Measurements from ENCODE around the gene MLNR. TPM values are rescaled to one million over a fixed set of nuclear protein-coding genes. Genes with fewer than 3 reads are reported as not detected.
A peak's percentile ranks its signal among the peaks of the same experiment; 100 is the strongest.

Gene MLNR
- total RNA-seq, 2 experiments from 2014 or later = not detected

DNA sequence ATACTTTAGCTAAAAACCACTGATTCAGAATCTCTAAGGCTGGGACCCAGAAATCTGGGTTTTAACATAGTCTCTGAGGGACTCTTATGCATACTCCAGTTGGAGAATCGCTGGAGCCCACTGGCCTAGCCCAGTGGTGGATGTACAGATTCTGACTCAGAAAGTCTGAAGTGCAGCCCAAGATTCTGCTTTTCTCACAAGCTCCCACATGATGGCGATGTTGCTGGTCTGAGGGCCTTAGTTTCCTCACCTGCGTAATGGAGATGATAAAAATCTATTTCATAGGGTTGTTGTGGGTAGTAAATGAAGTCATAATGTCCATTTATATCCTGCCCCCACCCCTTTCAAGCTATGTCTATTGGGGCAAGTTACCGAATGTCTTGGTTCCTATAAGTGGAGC, 19.9 kb downstream of the MLNR start:
- ChIA-PET CTCF (interaction anchor here (1.1 to 1.6 kb wide), 5 partner anchors 9 to 46 kb away, joined by 4 to 20 read pairs (median 6); no protein-coding TSS in a partner anchor), POLR2A (interaction anchor here (1.0 kb wide), 1 partner anchor 9 kb away, joined by 3 read pairs; no protein-coding TSS in a partner anchor)
- H3K9me3 Mint-ChIP-seq = no peaks in the 10 kb centered on the region
- ATAC-seq (ENCODE audit: poor library complexity) (peak; percentile 70), DNase-seq (peak in 8 of 14 experiments; percentile 21 to 74 (median 46))
- TF ChIP-seq, protein P1, sequence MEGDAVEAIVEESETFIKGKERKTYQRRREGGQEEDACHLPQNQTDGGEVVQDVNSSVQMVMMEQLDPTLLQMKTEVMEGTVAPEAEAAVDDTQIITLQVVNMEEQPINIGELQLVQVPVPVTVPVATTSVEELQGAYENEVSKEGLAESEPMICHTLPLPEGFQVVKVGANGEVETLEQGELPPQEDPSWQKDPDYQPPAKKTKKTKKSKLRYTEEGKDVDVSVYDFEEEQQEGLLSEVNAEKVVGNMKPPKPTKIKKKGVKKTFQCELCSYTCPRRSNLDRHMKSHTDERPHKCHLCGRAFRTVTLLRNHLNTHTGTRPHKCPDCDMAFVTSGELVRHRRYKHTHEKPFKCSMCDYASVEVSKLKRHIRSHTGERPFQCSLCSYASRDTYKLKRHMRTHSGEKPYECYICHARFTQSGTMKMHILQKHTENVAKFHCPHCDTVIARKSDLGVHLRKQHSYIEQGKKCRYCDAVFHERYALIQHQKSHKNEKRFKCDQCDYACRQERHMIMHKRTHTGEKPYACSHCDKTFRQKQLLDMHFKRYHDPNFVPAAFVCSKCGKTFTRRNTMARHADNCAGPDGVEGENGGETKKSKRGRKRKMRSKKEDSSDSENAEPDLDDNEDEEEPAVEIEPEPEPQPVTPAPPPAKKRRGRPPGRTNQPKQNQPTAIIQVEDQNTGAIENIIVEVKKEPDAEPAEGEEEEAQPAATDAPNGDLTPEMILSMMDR (IDR thresholded peaks at IDR 0.05) = peak; percentile 46
- H3K27ac Mint-ChIP-seq = no peak overlapping the region
- H3K4me3 ChIP-seq (ENCODE audit: low read length) = no peak overlapping the region
- no peaks in the 10 kb centered on the region for H3K4me1 ChIP-seq (ENCODE audit: insufficient read depth, low read length)
- no peak overlapping the region for H3K27ac ChIP-seq (ENCODE audit: low read depth in 1 of 2, low read length in 2 of 2)
- no peaks in the 10 kb centered on the region for H3K9me3 ChIP-seq (ENCODE audit: control insufficient read depth in 1 of 2, insufficient read depth in 1 of 2, low read length in 2 of 2)
- peaks cover 12% of the 10 kb centered on the region for H3K27me3 Mint-ChIP-seq
- intact Hi-C loops (cut with DNase I, micrococcal nuclease) = loop anchor here (1.0 to 5.0 kb wide), 3 partner anchors 41 to 367 kb away; no protein-coding TSS in a partner anchor
- no peaks in the 10 kb centered on the region for H3K4me1 Mint-ChIP-seq (ENCODE audit: low read depth)
- H3K4me3 Mint-ChIP-seq = no peak overlapping the region
- no peaks in the 10 kb centered on the region for H3K36me3 Mint-ChIP-seq (ENCODE audit: low read depth)
- H3K36me3 ChIP-seq (ENCODE audit: insufficient read depth, low read length) = no peaks in the 10 kb centered on the region
- peaks cover 0 to 7% of the 10 kb centered on the region in 2 experiments for H3K27me3 ChIP-seq (ENCODE audit: control insufficient read depth in 1 of 2, insufficient read depth in 2 of 2, low read length in 2 of 2)

DNA sequence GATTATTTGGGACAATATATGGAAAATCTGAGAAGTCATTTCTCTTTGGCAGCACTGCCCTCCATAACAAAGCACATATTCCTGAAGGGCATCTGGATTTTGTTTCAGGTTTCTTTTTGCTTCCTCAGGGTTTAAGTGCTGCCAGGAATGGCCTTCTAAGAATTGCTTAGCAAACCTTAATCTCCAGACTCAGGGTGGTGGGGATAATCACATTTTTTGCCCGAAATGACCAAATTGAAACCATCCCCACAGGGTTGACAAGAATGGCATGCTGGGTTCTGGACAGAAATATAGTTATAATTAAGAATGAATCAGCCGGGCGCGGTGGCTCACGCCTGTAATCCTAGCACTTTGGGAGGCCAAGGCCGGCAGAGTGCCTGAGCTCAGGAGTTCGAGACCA, 21.2 kb downstream of the MLNR start:
- Mint-ChIP-seq H3K27me3 (peaks cover 7% of the 10 kb centered on the region), H3K27ac (no peak overlapping the region), H3K9me3 (no peaks in the 10 kb centered on the region), H3K4me1 (ENCODE audit: low read depth) (no peaks in the 10 kb centered on the region), H3K36me3 (ENCODE audit: low read depth) (no peaks in the 10 kb centered on the region), H3K4me3 (no peak overlapping the region)
- Histone ChIP-seq H3K4me1 (ENCODE audit: insufficient read depth, low read length) (no peaks in the 10 kb centered on the region), H3K36me3 (ENCODE audit: insufficient read depth, low read length) (no peaks in the 10 kb centered on the region), H3K27ac (ENCODE audit: low read depth in 1 of 2, low read length in 2 of 2) (no peak overlapping the region), H3K9me3 (ENCODE audit: control insufficient read depth in 1 of 2, insufficient read depth in 1 of 2, low read length in 2 of 2) (no peaks in the 10 kb centered on the region), H3K27me3 (ENCODE audit: control insufficient read depth in 1 of 2, insufficient read depth in 2 of 2, low read length in 2 of 2) (peaks cover 0 to 7% of the 10 kb centered on the region in 2 experiments), H3K4me3 (ENCODE audit: low read length) (no peak overlapping the region)
- DNase-seq (no peak), ATAC-seq (ENCODE audit: poor library complexity) (no peak)
- TF ChIP-seq, protein P1 (IDR thresholded peaks at IDR 0.05) = no peak
- CTCF ChIA-PET = no interaction called here
- POLR2A ChIA-PET = no interaction called here
- intact Hi-C loops (cut with DNase I, micrococcal nuclease) = loop anchor here (2.0 to 5.0 kb wide), 2 partner anchors 40 to 366 kb away; no protein-coding TSS in a partner anchor

DNA sequence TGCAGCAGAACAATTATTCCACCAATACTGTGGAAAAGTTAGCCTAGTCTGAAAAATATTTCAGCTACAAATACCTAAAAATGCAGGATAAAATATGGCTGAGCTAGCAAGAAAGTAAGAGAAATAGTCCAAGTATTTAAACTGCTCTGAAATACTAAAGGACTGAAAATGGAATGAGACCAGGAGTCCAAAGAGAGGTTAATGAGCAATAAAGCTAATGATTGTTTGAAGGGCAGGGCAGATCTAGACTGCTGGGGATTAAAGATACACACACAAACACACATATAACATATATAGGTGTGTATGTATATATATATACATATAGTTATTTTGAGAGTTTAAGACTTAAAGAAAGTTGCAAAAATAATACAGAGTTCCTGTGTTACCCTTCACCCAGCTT, 25.0 kb downstream of the MLNR start:
- no peak overlapping the region for H3K4me3 ChIP-seq (ENCODE audit: low read length)
- H3K4me1 ChIP-seq (ENCODE audit: insufficient read depth, low read length) = peaks cover 16% of the 10 kb centered on the region
- no peaks in the 10 kb centered on the region for H3K36me3 ChIP-seq (ENCODE audit: insufficient read depth, low read length)
- Mint-ChIP-seq H3K4me1 (ENCODE audit: low read depth) (peaks cover 25% of the 10 kb centered on the region), H3K4me3 (peak overlapping the region; percentile 6), H3K27me3 (peaks cover 7% of the 10 kb centered on the region), H3K9me3 (no peaks in the 10 kb centered on the region), H3K27ac (no peak overlapping the region), H3K36me3 (ENCODE audit: low read depth) (peaks cover 20% of the 10 kb centered on the region)
- no peak overlapping the region for H3K27ac ChIP-seq (ENCODE audit: low read depth in 1 of 2, low read length in 2 of 2)
- H3K9me3 ChIP-seq (ENCODE audit: control insufficient read depth in 1 of 2, insufficient read depth in 1 of 2, low read length in 2 of 2) = no peaks in the 10 kb centered on the region
- no peak for ATAC-seq (ENCODE audit: poor library complexity)
- H3K27me3 ChIP-seq (ENCODE audit: control insufficient read depth in 1 of 2, insufficient read depth in 2 of 2, low read length in 2 of 2) = peaks cover 0 to 7% of the 10 kb centered on the region in 2 experiments
- ChIA-PET CTCF (interaction anchor here (0.9 to 1.3 kb wide), 2 partner anchors 20 to 36 kb away, joined by 3 to 5 read pairs; no protein-coding TSS in a partner anchor), POLR2A (interaction anchor here (1.3 kb wide), 1 partner anchor 19 kb away, joined by 4 read pairs; no protein-coding TSS in a partner anchor)
- intact Hi-C loops (cut with DNase I, micrococcal nuclease) = no loop called here
- TF ChIP-seq, protein P1 (IDR thresholded peaks at IDR 0.05) = no peak
- no peak for DNase-seq
